ENCODE results near the gene SH2D6.

The SH2D6 gene

GRCh38 chr2:85439986-85440385 lies 21.5 kb downstream of the SH2D6 start:
- H3K27ac ChIP-seq: no peak overlapping the region
- TF ChIP-seq CTCF (conservative IDR thresholded peaks at IDR 0.05): no peak

GRCh38 chr2:85440729-85441128 lies 22.2 kb downstream of the SH2D6 start:
- no peak for TF ChIP-seq CTCF (conservative IDR thresholded peaks at IDR 0.05)
- no peak overlapping the region for H3K27ac ChIP-seq

- no peak overlapping the region for H3K27ac ChIP-seq
- no peak for TF ChIP-seq CTCF (conservative IDR thresholded peaks at IDR 0.05)
These were observed 23.4 kb downstream of the SH2D6 start for GRCh38 chr2:85441864-85442263.

- no peak for TF ChIP-seq CTCF (conservative IDR thresholded peaks at IDR 0.05)
- H3K27ac ChIP-seq: no peak overlapping the region
These were observed 26.2 kb downstream of the SH2D6 start for GRCh38 chr2:85444629-85445172.

GRCh38 chr2:85445316-85446295 lies 27.1 kb downstream of the SH2D6 start:
- TF ChIP-seq CTCF (conservative IDR thresholded peaks at IDR 0.05): no peak
- peak overlapping the region; percentile 18; the same call in 1 of the 2 replicates for H3K27ac ChIP-seq

GRCh38 chr2:85446296-85447221 lies 28.0 kb downstream of the SH2D6 start:
- peak overlapping the region; percentile 18; the same call in 1 of the 2 replicates for H3K27ac ChIP-seq
- no peak for TF ChIP-seq CTCF (conservative IDR thresholded peaks at IDR 0.05)

- H3K27ac ChIP-seq: no peak overlapping the region
- TF ChIP-seq CTCF (conservative IDR thresholded peaks at IDR 0.05): no peak
These were observed 28.7 kb downstream of the SH2D6 start for GRCh38 chr2:85447222-85447585.
